HepG2 (cell line): ENCODE results near the gene RIN3. TPM values are rescaled to one million over a fixed set of nuclear protein-coding genes. Genes with fewer than 3 reads are reported as not detected.

Experiments used
- ATAC-seq: fragments of 200-7000 bp; cut with Tn5 transposase; 3 replicates; pipeline ENCODE4 v1.9.1; 2020; ENCODE audit warnings: mild to moderate bottlenecking, moderate library complexity
- BruUV-seq: library from RNA; stranded (reverse); fragments of 400-500 nt; replicated peaks from 2 replicates; lab custom pipeline; 2021; lab: Mats Ljungman, UMichigan
- CTCF ChIA-PET: fragments of 300-600 bp; formaldehyde crosslinking; extraction: SDS; loops from one replicate; lab custom pipeline; 2021; ENCODE audit warnings: low total read pairs, inconsistent platforms, low intra/inter-chr PET ratio; lab: Yijun Ruan, JAX
- POLR2A ChIA-PET: fragments of 350-600 bp; sonication (Branson Sonifier 250); formaldehyde crosslinking; loops from one replicate; lab custom pipeline; 2020; ENCODE audit warnings: antibody characterized with exemption, inconsistent platforms; lab: Yijun Ruan, JAX
- DNase-seq: peaks from one replicate; pipeline ENCODE4 v3.0.0-alpha.2; 2015; ENCODE audit warnings: low spot score
- FAIRE-seq: peaks from 3 replicates; lab custom pipeline; 2011; peaks lifted over from hg19 to GRCh38; lab: Jason Lieb, UNC
- H2AFZ ChIP-seq: one replicate; pipeline ENCODE4 v1.6.1; 2011; ENCODE audit warnings: low read length, inconsistent platforms
- H3K27ac ChIP-seq: fragments of 300-600 bp; 3 replicates; pipeline ENCODE4 v1.8.0; 2011; ENCODE audit warnings: mixed run types, mild to moderate bottlenecking, mixed read lengths, low read length, inconsistent platforms; ENCODE audit not compliant: insufficient read depth; ENCODE audit errors: extremely low read length
- H3K27me3 ChIP-seq, 2 experiments: fragments of 200-600 bp in 1 of 2; 2 replicates in 1 of 2; 3 replicates in 1 of 2; pipeline versions ENCODE4 v1.6.0 to v1.8.0; 2011; ENCODE audit warnings: low read length in 2 of 2, mild to moderate bottlenecking in 2 of 2, moderate library complexity in 2 of 2, inconsistent platforms in 1 of 2; ENCODE audit not compliant: insufficient read depth in 2 of 2, control insufficient read depth in 1 of 2
- H3K36me3 ChIP-seq, 2 experiments: fragments of 200-600 bp in 1 of 2; replicated peaks in 1 of 2; 2 replicates in 1 of 2; 3 replicates in 1 of 2; pipeline versions ENCODE4 v1.5.1 to v1.8.0; 2011; ENCODE audit warnings: low read length in 2 of 2, inconsistent platforms in 1 of 2; ENCODE audit not compliant: insufficient read depth in 2 of 2, control insufficient read depth in 1 of 2
- H3K4me1 ChIP-seq: 2 replicates; pipeline ENCODE4 v1.5.1; 2012; ENCODE audit warnings: low read length, inconsistent platforms; ENCODE audit not compliant: insufficient read depth
- H3K4me2 ChIP-seq: 2 replicates; pipeline ENCODE4 v1.6.0; 2011; ENCODE audit warnings: low read depth, low read length, inconsistent platforms
- H3K4me3 ChIP-seq, 3 experiments: fragments of 200-600 bp in 1 of 3; sonication (generic), shearing (Covaris generic) in 1 of 3; replicated peaks in 1 of 3; 2 replicates each; pipeline ENCODE4 v1.5.1; 2011 to 2016; ENCODE audit warnings: low read length in 3 of 3, inconsistent platforms in 2 of 3, low read depth in 2 of 3, mild to moderate bottlenecking in 2 of 3, control low read depth in 1 of 3, mixed read lengths in 1 of 3; ENCODE audit not compliant: insufficient read depth in 1 of 3
- H3K79me2 ChIP-seq: one replicate; pipeline ENCODE4 v1.6.1; 2011; ENCODE audit warnings: low read length, inconsistent platforms; ENCODE audit not compliant: insufficient read depth
- H3K9ac ChIP-seq: 2 replicates; pipeline ENCODE4 v1.6.0; 2011; ENCODE audit warnings: mild to moderate bottlenecking, low read depth, low read length, inconsistent platforms; ENCODE audit not compliant: insufficient read depth
- H3K9me3 ChIP-seq: 2 replicates; pipeline ENCODE4 v1.5.1; 2012; ENCODE audit warnings: mild to moderate bottlenecking, low read length
- H4K20me1 ChIP-seq: 2 replicates; pipeline ENCODE4 v1.6.0; 2011; ENCODE audit warnings: inconsistent platforms, mild to moderate bottlenecking, low read length, moderate library complexity; ENCODE audit not compliant: insufficient read depth
- ADNP ChIP-seq: sonication (generic); formaldehyde crosslinking; IDR thresholded peaks from 2 replicates; pipeline ENCODE4 v1.4.0; 2020; ENCODE audit warnings: missing genetic modification reagents
- ATF7-NPFF ChIP-seq: sonication (generic); formaldehyde crosslinking; IDR thresholded peaks from 2 replicates; pipeline ENCODE4 v1.8.1; 2023; ENCODE audit warnings: mild to moderate bottlenecking, low read depth, missing genetic modification reagents, moderate library complexity
- DMAP1 ChIP-seq: IDR thresholded peaks from 2 replicates; pipeline ENCODE4 v1.6.1; 2016
- GZF1 ChIP-seq: sonication (generic); formaldehyde crosslinking; IDR thresholded peaks from 2 replicates; pipeline ENCODE4 v1.5.1; 2020; ENCODE audit warnings: mild to moderate bottlenecking, missing genetic modification reagents
- IKZF1 ChIP-seq: fragments of 450-650 bp; IDR thresholded peaks from 2 replicates; pipeline ENCODE4 v1.7.1; 2016
- TOE1 ChIP-seq: sonication (generic); formaldehyde crosslinking; IDR thresholded peaks from 2 replicates; pipeline ENCODE4 v1.4.0; 2020; ENCODE audit warnings: mild to moderate bottlenecking, missing genetic modification reagents
- ZNF253 ChIP-seq: sonication (generic); formaldehyde crosslinking; IDR thresholded peaks from 2 replicates; pipeline ENCODE4 v1.8.0; 2022; ENCODE audit warnings: mild to moderate bottlenecking, missing genetic modification reagents, borderline replicate concordance
- ZNF441 ChIP-seq: sonication (generic); formaldehyde crosslinking; IDR thresholded peaks from 2 replicates; pipeline ENCODE4 v1.7.0; 2021; ENCODE audit warnings: missing genetic modification reagents, borderline replicate concordance
- ZNF512 ChIP-seq: sonication (generic); formaldehyde crosslinking; IDR thresholded peaks from 2 replicates; pipeline ENCODE4 v1.4.0; 2020; ENCODE audit warnings: mild to moderate bottlenecking, missing genetic modification reagents
- ZNF556 ChIP-seq: sonication (generic); formaldehyde crosslinking; IDR thresholded peaks from 2 replicates; pipeline ENCODE4 v1.4.0; 2020; ENCODE audit warnings: mild to moderate bottlenecking, missing genetic modification reagents, borderline replicate concordance
- ZSCAN9 ChIP-seq: IDR thresholded peaks from 2 replicates; pipeline ENCODE4 v1.6.1; 2016; ENCODE audit warnings: borderline replicate concordance
- in situ Hi-C: cut with HindIII; loops from 2 replicates; pipeline ENCODE4 v1.10.0; 2017; ENCODE audit warnings: low pct_unique_long_range_greater_than_20kb; ENCODE audit not compliant: extremely low pct_ligation_motif_present
- intact Hi-C: fragments of 100-400 bp; cut with micrococcal nuclease; formaldehyde crosslinking; loops from one replicate; pipeline ENCODE4 v1.10.0; 2022; ENCODE audit not compliant: unreplicated experiment
- polyA plus RNA-seq, 8 experiments: library from polyadenylated mRNA; depleted of rRNA in 3 of 8; stranded (reverse) in 7 of 8; unstranded in 1 of 8; fragments of >200 nt; fragmentation: Illumina TruSeq in 4 of 8; extraction: Trizol in 4 of 8; gene quantifications; 2 replicates each; pipeline versions ENCODE4 v1.2.1 to v1.2.3, GENCODE V29; 2011 to 2016; ENCODE audit warnings: low read depth in 4 of 8, missing spikeins in 1 of 8, mixed read lengths in 1 of 8; ENCODE audit not compliant: insufficient read depth in 1 of 8
- total RNA-seq, 5 experiments: library from RNA; depleted of rRNA; stranded (reverse); fragments of >200 nt; fragmentation: Illumina TruSeq; extraction: Trizol; gene quantifications; 2 replicates each; pipeline ENCODE4 v1.2.3, GENCODE V29; 2016; ENCODE audit warnings: low read depth in 1 of 5

Gene RIN3
- total and polyA plus RNA-seq, 2 of the 13 experiments (the other 11 are each of a cell fraction or from before 2014, with no cell fraction given) = 2.3 to 3.6 TPM

GRCh38 chr14:92658684-92659083 is 145.1 kb downstream of the RIN3 start:
- H3K4me2 ChIP-seq = no peak overlapping the region
- no peak overlapping the region for H2AFZ ChIP-seq
- in situ Hi-C loops = no loop called here
- CTCF ChIA-PET = no interaction called here
- POLR2A ChIA-PET = no interaction called here
- no peak for FAIRE-seq
- peaks cover 2 to 7% of the 10 kb centered on the region in 2 experiments; a peak in 1 of 5 replicates for H3K36me3 ChIP-seq
- DNase-seq = no peak
- no peak overlapping the region for H3K27ac ChIP-seq
- no peak overlapping the region for H3K4me3 ChIP-seq
- BruUV-seq = no TSS peak
- H3K4me1 ChIP-seq = no peaks in the 10 kb centered on the region
- ATAC-seq = no peak
- no peaks in the 10 kb centered on the region for H3K9me3 ChIP-seq
- no peaks in the 10 kb centered on the region for H4K20me1 ChIP-seq
- H3K79me2 ChIP-seq = no peaks in the 10 kb centered on the region
- intact Hi-C loops = no loop called here
- TF ChIP-seq ZNF556 (CRISPR knock-in tag) (no peak), DMAP1 (CRISPR knock-in tag) (no peak), ZNF441 (no peak), GZF1 (CRISPR knock-in tag) (no peak), ZSCAN9 (no peak), ZNF253 (CRISPR knock-in tag) (no peak), ATF7-NPFF (no peak), ADNP (no peak), IKZF1 (no peak), TOE1 (no peak), ZNF512 (CRISPR knock-in tag) (no peak)
- no peaks in the 10 kb centered on the region for H3K27me3 ChIP-seq
- H3K9ac ChIP-seq = no peak overlapping the region
